CD8-positive, alpha-beta memory T cell (primary cell): ENCODE data around the gene DCLRE1B. TPM values are rescaled to one million over a fixed set of nuclear protein-coding genes. Genes with fewer than 3 reads are reported as not detected.

ENCODE experiments used
- CTCF ChIA-PET: fragments of 350-600 bp; sonication (Branson Sonifier 250); formaldehyde crosslinking; loops from one replicate; lab custom pipeline; 2021; ENCODE audit warnings: antibody characterized with exemption; lab: Charles Lee
- POLR2A ChIA-PET: fragments of 350-600 bp; sonication (Branson Sonifier 250); formaldehyde crosslinking; loops from one replicate; lab custom pipeline; 2021; ENCODE audit warnings: antibody characterized with exemption; lab: Charles Lee
- DNase-seq, 5 donors: peaks; one replicate each; pipeline versions ENCODE4 v3.0.0 to v3.0.0-alpha.2; 2020 to 2022; ENCODE audit warnings: mixed read lengths in 1 of 5
- H3K27ac ChIP-seq: one replicate; pipeline ENCODE4 v1.7.0; 2013; ENCODE audit warnings: low read depth, mild to moderate bottlenecking, low read length, moderate library complexity
- H3K27me3 ChIP-seq: 2 replicates; pipeline ENCODE4 v1.7.0; 2013; ENCODE audit warnings: low read length, mild to moderate bottlenecking; ENCODE audit not compliant: insufficient read depth, poor library complexity, severe bottlenecking
- H3K36me3 ChIP-seq: 2 replicates; pipeline ENCODE4 v1.7.0; 2013; ENCODE audit warnings: mild to moderate bottlenecking, low read length, moderate library complexity; ENCODE audit not compliant: insufficient read depth
- H3K4me1 ChIP-seq: 2 replicates; pipeline ENCODE4 v1.7.0; 2013; ENCODE audit warnings: mild to moderate bottlenecking, low read length, moderate library complexity; ENCODE audit not compliant: insufficient read depth
- H3K4me3 ChIP-seq: 2 replicates; pipeline ENCODE4 v1.7.0; 2013; ENCODE audit warnings: mild to moderate bottlenecking, low read length
- H3K9me3 ChIP-seq: 2 replicates; pipeline ENCODE4 v1.7.0; 2013; ENCODE audit warnings: mild to moderate bottlenecking, low read length
- H3K27ac Mint-ChIP-seq, 8 donors: one replicate each; pipeline ENCODE4 v1.8.0; 2020 to 2021; ENCODE audit warnings: mixed read lengths in 8 of 8, mild to moderate bottlenecking in 6 of 8, inconsistent platforms in 3 of 8, moderate library complexity in 3 of 8
- H3K27me3 Mint-ChIP-seq, 2 donors: one replicate each; pipeline ENCODE4 v1.8.0; 2020 to 2021; ENCODE audit warnings: mixed read lengths in 2 of 2, mild to moderate bottlenecking in 1 of 2, moderate library complexity in 1 of 2
- H3K36me3 Mint-ChIP-seq, 3 donors: one replicate each; pipeline ENCODE4 v1.8.0; 2020 to 2021; ENCODE audit warnings: mixed read lengths in 3 of 3, inconsistent platforms in 1 of 3, mild to moderate bottlenecking in 1 of 3
- H3K4me1 Mint-ChIP-seq, 3 donors: one replicate each; pipeline ENCODE4 v1.8.0; 2020 to 2021; ENCODE audit warnings: mixed read lengths in 3 of 3, inconsistent platforms in 1 of 3, mild to moderate bottlenecking in 1 of 3
- H3K4me3 Mint-ChIP-seq, 7 donors: one replicate each; pipeline ENCODE4 v1.8.0; 2020 to 2021; ENCODE audit warnings: mixed read lengths in 7 of 7, mild to moderate bottlenecking in 6 of 7, moderate library complexity in 4 of 7, inconsistent platforms in 2 of 7
- H3K9me3 Mint-ChIP-seq, 5 donors: one replicate each; pipeline ENCODE4 v1.8.0; 2020 to 2022; ENCODE audit warnings: mixed read lengths in 5 of 5, mild to moderate bottlenecking in 3 of 5, moderate library complexity in 2 of 5, inconsistent platforms in 1 of 5
- polyA plus RNA-seq: library from polyadenylated mRNA; unstranded; fragments of 300-500 nt; fragmentation: Illumina TruSeq; gene quantifications from one replicate; pipeline ENCODE4 v1.2.3, GENCODE V29; 2021
- total RNA-seq, 2 experiments: library from RNA; stranded (reverse); gene quantifications; one replicate each; pipeline ENCODE4 v1.2.3, GENCODE V29; 2021

DCLRE1B gene
- total and polyA plus RNA-seq, 3 experiments from 2014 or later = 5.1 to 32.1 (median 31.2) TPM

DNA sequence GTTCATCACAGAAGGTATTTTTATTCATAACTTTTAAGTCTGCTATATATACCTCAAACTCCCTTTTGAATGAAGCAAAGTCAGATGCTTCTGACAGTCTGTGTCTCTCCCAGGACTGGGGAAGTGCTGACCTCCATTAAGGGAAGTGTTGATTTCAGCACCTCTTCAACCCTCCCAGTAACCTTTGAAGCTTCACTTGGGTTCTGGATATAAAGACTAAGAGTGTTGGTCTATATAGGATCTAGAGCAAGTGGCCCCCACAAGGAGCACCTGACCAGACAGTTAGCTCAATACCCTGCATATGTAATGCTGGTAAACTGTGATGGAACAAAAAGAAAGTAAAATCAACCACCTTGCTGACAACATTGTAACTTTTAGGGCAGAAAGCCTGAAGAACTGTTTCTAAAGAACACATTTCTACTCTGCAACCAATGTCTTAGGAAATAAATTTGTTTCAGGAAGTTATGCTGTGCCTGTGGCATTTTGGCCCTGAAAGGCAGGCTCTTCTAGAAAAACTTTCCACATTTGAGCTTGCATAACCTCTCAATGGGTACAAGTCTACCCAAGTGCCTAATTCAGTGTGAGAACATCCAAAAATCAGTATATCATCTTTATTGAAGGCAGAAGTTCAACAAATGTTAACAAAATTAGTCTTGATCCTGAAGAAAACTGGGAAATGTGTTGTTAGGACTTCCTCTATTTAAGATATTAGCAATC lies 32.7 kb upstream of the DCLRE1B start:
- Mint-ChIP-seq H3K27ac (peak overlapping the region; percentile 94 to 99 (median 98)), H3K4me1 (peaks cover 72 to 90% (median 84%) of the 10 kb centered on the region in 3 donors), H3K27me3 (no peaks in the 10 kb centered on the region), H3K4me3 (peak overlapping the region; percentile 91 to 96 (median 93)), H3K9me3 (no peaks in the 10 kb centered on the region), H3K36me3 (peaks cover 0 to 28% (median 8%) of the 10 kb centered on the region in 3 donors)
- ChIA-PET POLR2A (interaction anchor here (0.6 to 1.3 kb wide), 2 partner anchors 32 to 60 kb away, joined by 3 to 7 read pairs; partner anchors contain the start of genes AP4B1, DCLRE1B and RSBN1), CTCF (interaction anchor here (0.7 to 1.1 kb wide), 3 partner anchors 9 to 56 kb away, joined by 3 to 6 read pairs (median 3); partner anchors contain the start of genes AP4B1 and HIPK1)
- Histone ChIP-seq H3K36me3 (no peaks in the 10 kb centered on the region), H3K27me3 (no peaks in the 10 kb centered on the region), H3K9me3 (no peaks in the 10 kb centered on the region), H3K27ac (peak overlapping the region; percentile 68), H3K4me1 (peaks cover 70% of the 10 kb centered on the region), H3K4me3 (peak overlapping the region; percentile 26)
- peak in 2 of 5 donors; percentile 15 to 29 for DNase-seq

DNA sequence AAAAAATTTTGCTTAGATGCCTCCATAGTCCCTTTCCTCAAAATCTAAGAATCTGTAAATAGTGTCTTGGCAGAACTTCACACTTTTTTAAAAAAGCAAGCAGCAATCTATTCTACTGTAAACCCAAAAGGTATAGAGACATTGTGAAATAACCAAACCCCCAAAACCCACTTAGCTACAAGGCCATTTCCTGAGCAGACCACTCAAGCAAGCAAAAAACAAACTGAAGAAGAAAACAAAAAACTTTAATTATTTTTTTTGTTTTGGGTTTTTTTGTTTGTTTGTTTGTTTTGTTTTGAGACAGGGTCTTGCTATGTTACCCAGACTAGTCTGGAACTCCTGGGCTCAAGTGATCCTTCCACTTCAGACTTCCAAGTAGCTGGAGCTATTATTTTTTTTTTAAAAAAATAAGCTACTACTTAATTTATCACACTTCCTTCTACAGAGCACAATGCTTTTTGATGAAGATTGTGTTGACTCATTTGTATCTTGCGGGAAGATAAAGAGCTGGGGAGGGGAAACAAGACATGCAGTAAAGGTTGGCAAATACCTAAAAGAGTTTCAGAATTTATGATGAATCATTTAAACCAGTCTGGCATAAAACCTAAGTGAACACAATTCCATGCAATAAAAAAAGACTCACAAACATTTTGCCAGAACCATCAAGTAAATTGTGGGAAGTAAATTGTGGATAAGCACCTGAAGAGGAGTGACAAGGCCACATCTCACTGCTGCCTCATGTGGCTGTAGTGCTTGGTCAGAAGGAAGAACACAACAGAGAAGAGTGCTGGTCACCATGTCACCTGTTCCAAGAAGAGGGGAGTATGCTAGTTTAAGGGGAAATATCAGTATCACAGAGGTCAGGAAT lies 30.9 kb upstream of the DCLRE1B start:
- H3K4me3 Mint-ChIP-seq = peak overlapping the region; percentile 13 to 69 (median 52)
- H3K4me3 ChIP-seq = no peak overlapping the region
- peaks cover 0 to 15% (median 2%) of the 10 kb centered on the region in 3 donors for H3K36me3 Mint-ChIP-seq
- H3K27ac ChIP-seq = no peak overlapping the region
- ChIA-PET CTCF (interaction anchor here (0.9 to 3.7 kb wide), 3 partner anchors 11 to 30 kb away, joined by 3 to 16 read pairs (median 4); partner anchors contain the start of genes AP4B1 and DCLRE1B), POLR2A (interaction anchor here (0.8 to 1.7 kb wide), 5 partner anchors 15 to 62 kb away, joined by 3 to 9 read pairs (median 5); partner anchors contain the start of genes AP4B1 and RSBN1)
- peak overlapping the region; percentile 81 to 97 (median 88) for H3K27ac Mint-ChIP-seq
- H3K9me3 Mint-ChIP-seq = no peaks in the 10 kb centered on the region
- peaks cover 59% of the 10 kb centered on the region for H3K4me1 ChIP-seq
- no peaks in the 10 kb centered on the region for H3K9me3 ChIP-seq
- no peaks in the 10 kb centered on the region for H3K27me3 Mint-ChIP-seq
- no peaks in the 10 kb centered on the region for H3K36me3 ChIP-seq
- H3K4me1 Mint-ChIP-seq = peaks cover 69 to 90% (median 84%) of the 10 kb centered on the region in 3 donors
- H3K27me3 ChIP-seq = no peaks in the 10 kb centered on the region
- DNase-seq = peak in 2 of 5 donors; percentile 17 to 52

DNA sequence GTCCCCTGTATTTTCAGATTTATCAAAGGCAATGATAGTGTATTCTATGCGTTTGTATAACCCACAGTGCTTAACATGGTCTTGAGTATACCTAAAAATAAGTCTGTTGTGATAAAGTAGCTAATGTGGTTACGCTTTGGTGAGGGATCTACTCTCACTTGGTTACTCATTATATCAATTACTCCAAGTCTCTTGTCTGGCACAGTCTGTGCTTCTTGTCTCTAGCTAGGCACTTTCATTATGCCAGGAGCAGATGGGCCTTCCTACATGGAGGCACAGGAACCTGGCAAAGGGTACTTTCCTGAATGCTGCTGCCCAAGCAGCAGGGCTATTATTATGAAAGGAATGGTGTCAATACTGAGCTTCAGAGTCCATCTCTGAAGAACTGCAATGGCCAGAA lies 29.4 kb upstream of the DCLRE1B start:
- no peak overlapping the region for H3K4me3 ChIP-seq
- Mint-ChIP-seq H3K27ac (peak overlapping the region; percentile 43 to 86 (median 81)), H3K27me3 (no peaks in the 10 kb centered on the region), H3K9me3 (no peaks in the 10 kb centered on the region), H3K4me3 (peak overlapping the region; percentile 15 to 62 (median 40)), H3K4me1 (peaks cover 74 to 90% (median 87%) of the 10 kb centered on the region in 3 donors), H3K36me3 (peaks cover 0 to 5% (median 3%) of the 10 kb centered on the region in 3 donors)
- ChIA-PET CTCF (interaction anchor here (1.4 to 3.7 kb wide), 3 partner anchors 10 to 29 kb away, joined by 4 to 16 read pairs (median 6); partner anchors contain the start of genes AP4B1 and DCLRE1B), POLR2A (interaction anchor here (1.2 to 1.7 kb wide), 2 partner anchors 29 to 55 kb away, joined by 5 to 6 read pairs; partner anchors contain the start of gene AP4B1)
- H3K27me3 ChIP-seq = no peaks in the 10 kb centered on the region
- no peak for DNase-seq
- H3K4me1 ChIP-seq = peaks cover 58% of the 10 kb centered on the region
- no peak overlapping the region for H3K27ac ChIP-seq
- no peaks in the 10 kb centered on the region for H3K36me3 ChIP-seq
- H3K9me3 ChIP-seq = no peaks in the 10 kb centered on the region

DNA sequence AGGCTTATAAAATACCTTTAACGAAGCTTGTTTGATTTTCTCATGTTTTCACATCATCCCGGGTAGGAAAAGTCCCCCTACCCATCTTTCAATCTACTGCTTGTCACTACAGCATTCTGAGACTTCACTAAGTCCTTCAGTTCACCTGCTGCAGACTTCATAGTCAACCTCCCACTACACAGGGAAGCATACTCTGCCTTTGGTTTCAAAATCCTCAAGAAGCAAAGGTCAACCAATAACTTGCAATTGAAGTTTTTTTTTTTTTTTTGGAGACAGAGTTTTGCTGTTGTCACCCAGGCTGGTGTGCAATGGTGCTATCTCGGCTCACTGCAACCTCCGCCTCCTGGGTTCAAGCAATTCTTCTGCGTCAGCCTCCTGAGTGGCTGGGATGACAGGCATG lies 28.9 kb upstream of the DCLRE1B start:
- Mint-ChIP-seq H3K27me3 (no peaks in the 10 kb centered on the region), H3K4me3 (peak overlapping the region in 1 of 7 donors; percentile 22), H3K36me3 (peaks cover 0 to 4% (median 3%) of the 10 kb centered on the region in 3 donors), H3K4me1 (peaks cover 77 to 94% (median 92%) of the 10 kb centered on the region in 3 donors), H3K9me3 (no peaks in the 10 kb centered on the region), H3K27ac (peak overlapping the region in 5 of 8 donors; percentile 34 to 86 (median 80))
- Histone ChIP-seq H3K9me3 (no peaks in the 10 kb centered on the region), H3K27ac (no peak overlapping the region), H3K4me1 (peaks cover 61% of the 10 kb centered on the region), H3K4me3 (no peak overlapping the region), H3K36me3 (no peaks in the 10 kb centered on the region), H3K27me3 (no peaks in the 10 kb centered on the region)
- ChIA-PET POLR2A (interaction anchor here (1.2 kb wide), 1 partner anchor 28 kb away, joined by 6 read pairs; the partner anchor contains the start of gene AP4B1), CTCF (interaction anchor here (1.4 to 3.7 kb wide), 3 partner anchors 10 to 28 kb away, joined by 4 to 16 read pairs (median 6); partner anchors contain the start of genes AP4B1 and DCLRE1B)
- no peak for DNase-seq

DNA sequence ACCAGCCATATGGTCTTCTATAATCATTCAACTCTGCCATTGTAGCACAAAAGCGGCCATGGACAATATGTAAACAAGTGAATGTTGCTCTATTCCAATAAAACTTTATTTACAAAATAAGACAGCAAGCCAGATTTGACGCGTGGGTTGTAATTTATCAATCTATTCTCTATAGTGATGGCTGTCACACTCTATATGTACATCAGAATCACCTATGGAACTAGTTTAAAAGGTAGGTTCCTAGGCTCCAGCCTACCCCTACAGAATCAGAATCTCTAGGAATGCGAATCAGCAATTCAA lies 25.4 kb upstream of the DCLRE1B start:
- Mint-ChIP-seq H3K9me3 (no peaks in the 10 kb centered on the region), H3K36me3 (peaks cover 0 to 4% (median 0%) of the 10 kb centered on the region in 3 donors), H3K4me3 (peak overlapping the region in 4 of 7 donors; percentile 51 to 69 (median 56)), H3K4me1 (peaks cover 53 to 73% (median 71%) of the 10 kb centered on the region in 3 donors), H3K27me3 (no peaks in the 10 kb centered on the region), H3K27ac (peak overlapping the region in 7 of 8 donors; percentile 80 to 91 (median 87))
- Histone ChIP-seq H3K27me3 (no peaks in the 10 kb centered on the region), H3K27ac (no peak overlapping the region), H3K9me3 (no peaks in the 10 kb centered on the region), H3K36me3 (no peaks in the 10 kb centered on the region), H3K4me3 (no peak overlapping the region), H3K4me1 (peaks cover 39% of the 10 kb centered on the region)
- no peak for DNase-seq
- ChIA-PET CTCF (interaction anchor here (1.1 to 3.6 kb wide), 3 partner anchors 9 to 25 kb away, joined by 3 to 16 read pairs (median 4); partner anchors contain the start of genes AP4B1 and DCLRE1B), POLR2A (interaction anchor here (3.3 kb wide), 1 partner anchor 25 kb away, joined by 14 read pairs; the partner anchor contains the start of genes AP4B1 and DCLRE1B)

DNA sequence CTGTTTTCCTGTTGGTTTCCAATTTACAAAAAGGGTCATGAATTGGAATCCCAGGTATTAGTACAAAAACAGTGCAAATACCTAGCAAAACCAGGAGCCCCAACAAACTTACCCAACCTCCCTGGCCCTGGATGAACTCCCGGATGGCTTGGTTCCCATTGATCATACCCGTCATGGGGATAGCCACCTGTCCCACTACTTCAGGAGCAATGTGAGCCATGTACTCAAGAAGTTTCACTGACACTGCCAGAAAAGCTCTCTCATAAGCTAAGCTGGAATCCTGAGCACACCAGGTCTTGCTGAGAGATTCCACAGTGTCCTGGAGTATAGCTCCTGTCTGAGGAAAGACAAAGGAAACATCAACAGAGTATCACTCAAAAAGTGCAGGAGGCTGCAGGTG lies 23.5 kb upstream of the DCLRE1B start:
- no peak overlapping the region for H3K4me3 Mint-ChIP-seq
- H3K36me3 Mint-ChIP-seq = peaks cover 0 to 4% (median 4%) of the 10 kb centered on the region in 3 donors
- Histone ChIP-seq H3K36me3 (no peaks in the 10 kb centered on the region), H3K27ac (no peak overlapping the region), H3K27me3 (no peaks in the 10 kb centered on the region), H3K4me3 (no peak overlapping the region), H3K4me1 (peaks cover 36% of the 10 kb centered on the region), H3K9me3 (no peaks in the 10 kb centered on the region)
- CTCF ChIA-PET = interaction anchor here (1.0 to 1.6 kb wide), 3 partner anchors 9 to 22 kb away, joined by 3 to 7 read pairs (median 3); partner anchors contain the start of gene AP4B1
- no peak for DNase-seq
- H3K4me1 Mint-ChIP-seq = peaks cover 40 to 61% (median 61%) of the 10 kb centered on the region in 3 donors
- H3K9me3 Mint-ChIP-seq = no peaks in the 10 kb centered on the region
- POLR2A ChIA-PET = interaction anchor here (3.3 kb wide), 1 partner anchor 23 kb away, joined by 14 read pairs; the partner anchor contains the start of genes AP4B1 and DCLRE1B
- no peaks in the 10 kb centered on the region for H3K27me3 Mint-ChIP-seq
- H3K27ac Mint-ChIP-seq = peak overlapping the region in 1 of 8 donors; percentile 54
